ENCODE data around the gene ERC1. TPM values are rescaled to one million over a fixed set of nuclear protein-coding genes. Genes with fewer than 3 reads are reported as not detected.

The ERC1 gene
- total and polyA plus RNA-seq, 2 experiments from 2014 or later: 18.4 to 29.7 TPM

DNA sequence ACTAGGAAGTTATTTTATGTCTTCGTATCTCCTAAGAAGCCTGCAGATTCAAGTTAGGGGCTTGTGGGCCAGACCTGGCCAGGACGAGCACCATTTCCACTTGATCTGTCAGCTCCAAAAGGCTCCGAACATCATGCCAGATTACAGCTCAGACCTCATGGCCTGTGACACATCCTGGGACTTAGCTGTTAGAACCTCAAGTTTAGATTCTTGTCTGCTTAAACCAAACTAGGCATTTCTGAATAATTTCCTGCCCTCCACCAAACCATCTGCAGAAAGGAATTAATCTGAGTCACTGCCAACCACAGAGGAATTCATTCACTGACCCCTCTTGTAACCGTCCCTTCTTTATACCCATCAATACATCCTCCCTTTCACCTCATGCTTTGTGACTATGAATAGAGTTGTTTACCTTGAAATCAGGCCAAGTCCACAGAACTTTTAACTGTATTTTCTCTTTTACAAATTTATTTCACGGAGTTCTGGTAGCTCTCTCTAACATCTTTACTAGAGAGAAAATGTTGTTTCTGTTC is 483.1 kb downstream of the ERC1 start:
- H3K27me3 ChIP-seq: no peaks in the 10 kb centered on the region
- H4K20me1 ChIP-seq (ENCODE audit: insufficient read depth, poor library complexity, severe bottlenecking): no peaks in the 10 kb centered on the region
- H3K79me2 ChIP-seq: no peaks in the 10 kb centered on the region
- peak overlapping the region; percentile 52 for H3K4me2 ChIP-seq
- H3K9me2 ChIP-seq (replicated peaks; ENCODE audit: insufficient read depth): no peaks in the 10 kb centered on the region
- no peaks in the 10 kb centered on the region for H3K36me3 ChIP-seq (replicated peaks; ENCODE audit: insufficient read depth, low read depth)
- H3K27ac ChIP-seq: peak overlapping the region; percentile 58
- DNase-seq (ENCODE audit: low spot score): peak; percentile 14
- no peak overlapping the region for H2AFZ ChIP-seq
- peaks cover 31% of the 10 kb centered on the region for H3K4me1 ChIP-seq (ENCODE audit: insufficient read depth)
- TF ChIP-seq, protein P1, sequence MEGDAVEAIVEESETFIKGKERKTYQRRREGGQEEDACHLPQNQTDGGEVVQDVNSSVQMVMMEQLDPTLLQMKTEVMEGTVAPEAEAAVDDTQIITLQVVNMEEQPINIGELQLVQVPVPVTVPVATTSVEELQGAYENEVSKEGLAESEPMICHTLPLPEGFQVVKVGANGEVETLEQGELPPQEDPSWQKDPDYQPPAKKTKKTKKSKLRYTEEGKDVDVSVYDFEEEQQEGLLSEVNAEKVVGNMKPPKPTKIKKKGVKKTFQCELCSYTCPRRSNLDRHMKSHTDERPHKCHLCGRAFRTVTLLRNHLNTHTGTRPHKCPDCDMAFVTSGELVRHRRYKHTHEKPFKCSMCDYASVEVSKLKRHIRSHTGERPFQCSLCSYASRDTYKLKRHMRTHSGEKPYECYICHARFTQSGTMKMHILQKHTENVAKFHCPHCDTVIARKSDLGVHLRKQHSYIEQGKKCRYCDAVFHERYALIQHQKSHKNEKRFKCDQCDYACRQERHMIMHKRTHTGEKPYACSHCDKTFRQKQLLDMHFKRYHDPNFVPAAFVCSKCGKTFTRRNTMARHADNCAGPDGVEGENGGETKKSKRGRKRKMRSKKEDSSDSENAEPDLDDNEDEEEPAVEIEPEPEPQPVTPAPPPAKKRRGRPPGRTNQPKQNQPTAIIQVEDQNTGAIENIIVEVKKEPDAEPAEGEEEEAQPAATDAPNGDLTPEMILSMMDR (IDR thresholded peaks at IDR 0.05; ENCODE audit: poor library complexity): no peak
- TF ChIP-seq EZH2 (IDR thresholded peaks at IDR 0.05; ENCODE audit: borderline replicate concordance) (no peak), EZH2phosphoT487 (IDR thresholded peaks at IDR 0.05; ENCODE audit: low read depth, severe bottlenecking, unreplicated experiment) (no peak)
- no peak overlapping the region for H3K4me3 ChIP-seq
- 54% methylated on average over 5 of the region's 5 CpGs for WGBS (ENCODE audit: low lambda C conversion rate, missing lambda C conversion rate)
- no peaks in the 10 kb centered on the region for H3K9me3 ChIP-seq (ENCODE audit: low read depth)

DNA sequence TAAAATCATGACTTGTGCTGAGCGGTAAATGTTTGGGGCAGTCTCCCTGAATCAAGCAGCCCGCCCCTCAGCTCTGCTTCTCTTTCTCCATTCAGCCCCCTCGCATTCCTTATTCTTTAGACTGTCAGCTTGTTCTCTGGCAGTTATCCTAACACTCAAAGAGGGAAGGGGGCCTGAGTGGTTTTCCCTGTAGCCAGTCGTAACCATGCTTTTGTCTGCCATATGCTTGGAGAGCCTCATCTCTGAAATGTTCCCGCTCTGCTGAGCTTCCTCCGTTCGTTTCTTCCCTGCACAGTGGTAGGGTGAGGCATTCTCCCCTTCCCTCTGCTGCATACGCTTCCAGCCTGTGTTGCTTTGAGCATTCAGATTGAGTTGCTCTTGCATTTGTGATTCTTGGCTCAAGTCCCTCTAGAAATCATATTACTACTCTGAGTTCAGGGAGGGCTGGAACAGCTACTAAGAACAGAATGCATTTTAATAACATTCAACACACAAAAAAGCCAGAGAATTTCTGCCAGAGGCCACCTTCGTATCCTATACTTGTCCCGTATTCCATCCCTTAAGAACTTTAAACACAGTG is 483.6 kb downstream of the ERC1 start:
- Histone ChIP-seq H4K20me1 (ENCODE audit: insufficient read depth, poor library complexity, severe bottlenecking) (no peaks in the 10 kb centered on the region), H3K9me3 (ENCODE audit: low read depth) (no peaks in the 10 kb centered on the region), H2AFZ (no peak overlapping the region), H3K4me1 (ENCODE audit: insufficient read depth) (peaks cover 31% of the 10 kb centered on the region), H3K27me3 (no peaks in the 10 kb centered on the region), H3K36me3 (replicated peaks; ENCODE audit: insufficient read depth, low read depth) (no peaks in the 10 kb centered on the region), H3K9me2 (replicated peaks; ENCODE audit: insufficient read depth) (no peaks in the 10 kb centered on the region), H3K27ac (peak overlapping the region; percentile 58), H3K4me3 (no peak overlapping the region), H3K4me2 (peak overlapping the region; percentile 52), H3K79me2 (no peaks in the 10 kb centered on the region)
- TF ChIP-seq EZH2 (IDR thresholded peaks at IDR 0.05; ENCODE audit: borderline replicate concordance) (no peak), EZH2phosphoT487 (IDR thresholded peaks at IDR 0.05; ENCODE audit: low read depth, severe bottlenecking, unreplicated experiment) (no peak)
- TF ChIP-seq, protein P1 (IDR thresholded peaks at IDR 0.05; ENCODE audit: poor library complexity): no peak
- DNase-seq (ENCODE audit: low spot score): peak; percentile 25
- 48% methylated on average over 10 of the region's 10 CpGs for WGBS (ENCODE audit: low lambda C conversion rate, missing lambda C conversion rate)

DNA sequence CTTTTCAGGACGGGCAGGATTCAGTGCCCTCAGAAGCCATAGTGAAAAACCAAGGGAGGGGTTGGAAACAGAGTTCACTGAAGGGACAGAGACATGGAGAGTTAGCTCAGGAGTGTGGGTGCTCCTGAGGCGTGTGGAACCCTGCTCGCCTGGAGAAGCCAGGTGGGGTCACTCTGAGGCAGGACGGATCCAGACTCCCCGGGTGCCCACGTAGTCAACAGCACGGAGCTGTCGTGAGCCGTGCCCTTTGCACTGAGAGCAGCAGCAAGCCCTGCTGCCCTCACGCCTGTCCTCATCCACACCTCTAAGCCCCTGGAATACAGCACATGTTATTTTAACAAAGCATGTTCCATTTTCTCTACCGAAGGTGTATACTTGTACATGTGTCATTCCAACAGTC is 488.6 kb downstream of the ERC1 start:
- Histone ChIP-seq H3K9me2 (replicated peaks; ENCODE audit: insufficient read depth) (no peaks in the 10 kb centered on the region), H4K20me1 (ENCODE audit: insufficient read depth, poor library complexity, severe bottlenecking) (no peaks in the 10 kb centered on the region), H3K4me3 (no peak overlapping the region), H3K36me3 (replicated peaks; ENCODE audit: insufficient read depth, low read depth) (no peaks in the 10 kb centered on the region), H2AFZ (no peak overlapping the region), H3K4me2 (no peak overlapping the region), H3K4me1 (ENCODE audit: insufficient read depth) (peaks cover 11% of the 10 kb centered on the region), H3K9me3 (ENCODE audit: low read depth) (no peaks in the 10 kb centered on the region), H3K27ac (no peak overlapping the region), H3K79me2 (no peaks in the 10 kb centered on the region), H3K27me3 (no peaks in the 10 kb centered on the region)
- TF ChIP-seq, protein P1 (IDR thresholded peaks at IDR 0.05; ENCODE audit: poor library complexity): no peak
- TF ChIP-seq EZH2phosphoT487 (IDR thresholded peaks at IDR 0.05; ENCODE audit: low read depth, severe bottlenecking, unreplicated experiment) (no peak), EZH2 (IDR thresholded peaks at IDR 0.05; ENCODE audit: borderline replicate concordance) (no peak)
- DNase-seq (ENCODE audit: low spot score): no peak
- 96% methylated on average over 11 of the region's 11 CpGs for WGBS (ENCODE audit: low lambda C conversion rate, missing lambda C conversion rate)

All from hepatocyte (in vitro differentiated cells).